K562 (cell line): Measurements from ENCODE around the gene SPATS1. TPM values are rescaled to one million over a fixed set of nuclear protein-coding genes. Genes with fewer than 3 reads are reported as not detected.

ENCODE experiments used
- BCL6 ChIP-seq: fragments of 250-450 bp; sonication (Bioruptor Pico); IDR thresholded peaks from 2 replicates; pipeline ENCODE4 v1.4.0; 2020
- KHSRP ChIP-seq: fragments of 450-650 bp; IDR thresholded peaks from 2 replicates; pipeline ENCODE4 v1.6.1; 2017
- MEIS2 ChIP-seq: fragments of 450-650 bp; IDR thresholded peaks from 2 replicates; pipeline ENCODE4 v1.6.1; 2014; ENCODE audit warnings: mild to moderate bottlenecking; ENCODE audit not compliant: partially characterized antibody
- POLR2H ChIP-seq: IDR thresholded peaks from 2 replicates; pipeline ENCODE4 v1.6.1; 2016; ENCODE audit warnings: missing genetic modification characterization, low read depth, mild to moderate bottlenecking, control low read depth, missing compliant biosample characterization, moderate library complexity
- RBM22 ChIP-seq: fragments of 200-400 bp; formaldehyde crosslinking; IDR thresholded peaks from 2 replicates; pipeline ENCODE4 v1.6.1; 2018; ENCODE audit warnings: low read length, low read depth; ENCODE audit not compliant: poor library complexity, severe bottlenecking
- SIN3A ChIP-seq, 2 experiments: fragments of 150-350 bp in 1 of 2; IDR thresholded peaks; 2 replicates each; pipeline ENCODE4 v1.6.1; 2011 to 2016; ENCODE audit warnings: borderline replicate concordance in 2 of 2, low read depth in 2 of 2, low read length in 2 of 2, mild to moderate bottlenecking in 2 of 2, moderate library complexity in 2 of 2; ENCODE audit not compliant: control insufficient read depth in 1 of 2
- STAG1 ChIP-seq: sonication (generic); formaldehyde crosslinking; IDR thresholded peaks from 2 replicates; pipeline ENCODE4 v1.5.0; 2020; ENCODE audit warnings: missing genetic modification reagents, borderline replicate concordance
- TAL1 ChIP-seq: fragments of 450-650 bp; IDR thresholded peaks from 2 replicates; pipeline ENCODE4 v1.6.1; 2016; ENCODE audit warnings: mild to moderate bottlenecking
- ZNF324 ChIP-seq: fragments of 250-450 bp; sonication (Bioruptor Pico); IDR thresholded peaks from 2 replicates; pipeline ENCODE4 v1.4.0; 2020; ENCODE audit warnings: mild to moderate bottlenecking
- ZNF408 ChIP-seq: fragments of 250-450 bp; sonication (Bioruptor Pico); IDR thresholded peaks from 2 replicates; pipeline ENCODE4 v1.4.0; 2020; ENCODE audit warnings: low read depth, mild to moderate bottlenecking, moderate library complexity
- ZNF586 ChIP-seq: fragments of 450-650 bp; formaldehyde crosslinking; conservative IDR thresholded peaks from 2 replicates; pipeline ENCODE4 v1.4.0; 2020; ENCODE audit warnings: mild to moderate bottlenecking, moderate library complexity
- polyA plus RNA-seq, 8 experiments: library from polyadenylated mRNA; depleted of rRNA in 4 of 8; stranded (reverse) in 5 of 8; unstranded in 3 of 8; fragments of >200 nt; fragmentation: Nextera tagmentation in 2 of 8; fragmentation: Illumina TruSeq in 1 of 8; extraction: Ambion mirVana in 2 of 8; extraction: Trizol in 1 of 8; gene quantifications; 2 replicates each; pipeline versions ENCODE4 v1.2.1 to v1.2.3, GENCODE V29; 2011 to 2014; ENCODE audit warnings: inconsistent platforms in 1 of 8, missing spikeins in 1 of 8
- total RNA-seq, 7 experiments: library from RNA; depleted of rRNA in 6 of 7; stranded (reverse); fragments of >200 nt in 6 of 7; fragmentation: Illumina TruSeq in 2 of 7; extraction: Trizol in 2 of 7; gene quantifications; 2 replicates each; pipeline versions ENCODE4 v1.2.1 to v1.2.3, GENCODE V29; 2011 to 2021; ENCODE audit warnings: low replicate concordance in 1 of 7
- TF ChIP-seq, protein P1 (sequence below): fragments of 450-650 bp; formaldehyde crosslinking; IDR thresholded peaks from 2 replicates; pipeline ENCODE4 v1.4.0; 2020; ENCODE audit warnings: mild to moderate bottlenecking, mixed read lengths
- TF ChIP-seq, protein P2 (sequence below): fragments of 450-650 bp; IDR thresholded peaks from 2 replicates; pipeline ENCODE4 v1.6.1; 2016; ENCODE audit warnings: mild to moderate bottlenecking
- TF ChIP-seq, protein P3 (sequence below): fragments of 450-650 bp; formaldehyde crosslinking; IDR thresholded peaks from 2 replicates; pipeline ENCODE4 v1.4.0; 2022; ENCODE audit warnings: missing genetic modification characterization

Gene SPATS1
- total and polyA plus RNA-seq, 9 of the 15 experiments (the other 6 are each of a cell fraction or from before 2014, with no cell fraction given) = not detected

DNA sequence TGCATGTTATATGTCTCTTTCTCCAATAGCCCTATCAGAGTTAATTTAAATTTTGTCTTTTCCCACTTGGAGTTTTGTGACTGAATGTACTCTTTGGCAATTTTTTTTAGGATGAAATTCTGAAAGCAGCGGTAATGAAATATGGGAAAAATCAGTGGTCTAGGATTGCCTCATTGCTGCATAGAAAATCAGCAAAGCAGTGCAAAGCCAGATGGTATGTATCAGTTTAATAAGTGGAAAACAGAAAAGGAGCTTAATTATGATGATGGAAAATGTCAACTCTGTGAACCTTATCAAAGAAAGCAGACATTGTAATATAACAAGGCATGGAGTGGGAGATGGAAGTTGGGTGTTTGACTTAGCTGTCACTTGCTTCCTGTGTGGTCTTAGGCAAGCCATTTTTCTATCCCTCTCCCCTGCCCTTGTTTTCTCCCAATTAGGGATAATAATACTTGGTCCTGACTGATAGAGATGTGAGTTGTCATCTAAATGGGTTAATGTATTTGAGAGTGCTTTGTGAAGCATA is 47.8 kb downstream of the SPATS1 start (continued):
- TF ChIP-seq SIN3A (IDR thresholded peaks at IDR 0.05; ENCODE audit: borderline replicate concordance in 2 of 2, control insufficient read depth in 1 of 2, low read depth in 2 of 2, low read length in 2 of 2) (no peak), KHSRP (no peak), BCL6 (no peak), ZNF324 (no peak), TAL1 (peak; percentile 11; the same call in 1 of the 2 replicates), ZNF408 (CRISPR knock-in tag) (no peak), MEIS2 (peak; percentile 47), POLR2H (tag) (0 out of 2 replicates have a peak, but pooled peaks have one; percentile 32), ZNF586 (CRISPR knock-in tag) (no peak), RBM22 (no peak), STAG1 (CRISPR knock-in tag) (no peak)
- TF ChIP-seq, protein P1, sequence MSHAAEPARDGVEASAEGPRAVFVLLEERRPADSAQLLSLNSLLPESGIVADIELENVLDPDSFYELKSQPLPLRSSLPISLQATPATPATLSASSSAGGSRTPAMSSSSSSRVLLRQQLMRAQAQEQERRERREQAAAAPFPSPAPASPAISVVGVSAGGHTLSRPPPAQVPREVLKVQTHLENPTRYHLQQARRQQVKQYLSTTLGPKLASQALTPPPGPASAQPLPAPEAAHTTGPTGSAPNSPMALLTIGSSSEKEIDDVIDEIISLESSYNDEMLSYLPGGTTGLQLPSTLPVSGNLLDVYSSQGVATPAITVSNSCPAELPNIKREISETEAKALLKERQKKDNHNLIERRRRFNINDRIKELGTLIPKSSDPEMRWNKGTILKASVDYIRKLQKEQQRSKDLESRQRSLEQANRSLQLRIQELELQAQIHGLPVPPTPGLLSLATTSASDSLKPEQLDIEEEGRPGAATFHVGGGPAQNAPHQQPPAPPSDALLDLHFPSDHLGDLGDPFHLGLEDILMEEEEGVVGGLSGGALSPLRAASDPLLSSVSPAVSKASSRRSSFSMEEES = no peak
- TF ChIP-seq, protein P2, sequence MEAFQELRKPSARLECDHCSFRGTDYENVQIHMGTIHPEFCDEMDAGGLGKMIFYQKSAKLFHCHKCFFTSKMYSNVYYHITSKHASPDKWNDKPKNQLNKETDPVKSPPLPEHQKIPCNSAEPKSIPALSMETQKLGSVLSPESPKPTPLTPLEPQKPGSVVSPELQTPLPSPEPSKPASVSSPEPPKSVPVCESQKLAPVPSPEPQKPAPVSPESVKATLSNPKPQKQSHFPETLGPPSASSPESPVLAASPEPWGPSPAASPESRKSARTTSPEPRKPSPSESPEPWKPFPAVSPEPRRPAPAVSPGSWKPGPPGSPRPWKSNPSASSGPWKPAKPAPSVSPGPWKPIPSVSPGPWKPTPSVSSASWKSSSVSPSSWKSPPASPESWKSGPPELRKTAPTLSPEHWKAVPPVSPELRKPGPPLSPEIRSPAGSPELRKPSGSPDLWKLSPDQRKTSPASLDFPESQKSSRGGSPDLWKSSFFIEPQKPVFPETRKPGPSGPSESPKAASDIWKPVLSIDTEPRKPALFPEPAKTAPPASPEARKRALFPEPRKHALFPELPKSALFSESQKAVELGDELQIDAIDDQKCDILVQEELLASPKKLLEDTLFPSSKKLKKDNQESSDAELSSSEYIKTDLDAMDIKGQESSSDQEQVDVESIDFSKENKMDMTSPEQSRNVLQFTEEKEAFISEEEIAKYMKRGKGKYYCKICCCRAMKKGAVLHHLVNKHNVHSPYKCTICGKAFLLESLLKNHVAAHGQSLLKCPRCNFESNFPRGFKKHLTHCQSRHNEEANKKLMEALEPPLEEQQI = no peak
- TF ChIP-seq, protein P3, sequence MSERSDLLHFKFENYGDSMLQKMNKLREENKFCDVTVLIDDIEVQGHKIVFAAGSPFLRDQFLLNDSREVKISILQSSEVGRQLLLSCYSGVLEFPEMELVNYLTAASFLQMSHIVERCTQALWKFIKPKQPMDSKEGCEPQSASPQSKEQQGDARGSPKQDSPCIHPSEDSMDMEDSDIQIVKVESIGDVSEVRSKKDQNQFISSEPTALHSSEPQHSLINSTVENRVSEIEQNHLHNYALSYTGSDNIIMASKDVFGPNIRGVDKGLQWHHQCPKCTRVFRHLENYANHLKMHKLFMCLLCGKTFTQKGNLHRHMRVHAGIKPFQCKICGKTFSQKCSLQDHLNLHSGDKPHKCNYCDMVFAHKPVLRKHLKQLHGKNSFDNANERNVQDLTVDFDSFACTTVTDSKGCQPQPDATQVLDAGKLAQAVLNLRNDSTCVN = no peak
